Measurements from ENCODE around the gene USP54. TPM values are rescaled to one million over a fixed set of nuclear protein-coding genes. Genes with fewer than 3 reads are reported as not detected.

USP54 gene
- total and polyA plus RNA-seq, 9 of the 15 experiments (the other 6 are each of a cell fraction or from before 2014, with no cell fraction given) = 3.8 to 40.1 (median 16.9) TPM

DNA sequence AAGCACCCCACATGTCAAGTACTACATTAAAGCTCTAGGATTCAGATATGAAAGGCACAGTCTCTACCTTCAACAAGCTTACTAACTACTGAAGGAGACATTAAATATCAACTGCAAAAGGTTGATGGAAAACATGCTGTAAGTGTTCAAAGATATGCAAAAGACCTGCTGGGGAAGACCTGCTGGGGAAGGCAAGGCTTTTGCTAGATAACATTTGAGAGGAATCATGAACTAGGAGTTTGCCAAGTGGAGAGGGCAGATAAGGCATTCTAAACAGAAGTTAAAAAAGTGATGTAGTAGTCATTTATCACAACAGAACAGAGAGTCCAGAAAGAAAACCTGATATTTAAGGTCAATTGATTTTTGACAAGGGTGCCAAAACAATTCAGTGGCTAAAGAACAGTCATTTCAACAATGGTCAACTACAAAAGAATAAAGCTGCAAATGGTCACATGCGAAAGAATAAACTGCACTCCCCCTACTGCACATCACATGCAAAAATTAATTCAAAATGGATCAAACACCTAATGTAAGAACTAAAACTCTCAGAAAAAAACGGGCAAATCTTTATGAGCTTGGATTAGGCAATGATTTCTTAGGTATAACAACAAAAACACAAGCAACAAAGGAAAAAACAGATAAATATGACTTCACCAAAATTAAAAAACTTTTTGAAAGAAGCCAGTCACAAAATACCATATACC, 134.8 kb downstream of the USP54 start (continued):
- TF ChIP-seq, protein P1, sequence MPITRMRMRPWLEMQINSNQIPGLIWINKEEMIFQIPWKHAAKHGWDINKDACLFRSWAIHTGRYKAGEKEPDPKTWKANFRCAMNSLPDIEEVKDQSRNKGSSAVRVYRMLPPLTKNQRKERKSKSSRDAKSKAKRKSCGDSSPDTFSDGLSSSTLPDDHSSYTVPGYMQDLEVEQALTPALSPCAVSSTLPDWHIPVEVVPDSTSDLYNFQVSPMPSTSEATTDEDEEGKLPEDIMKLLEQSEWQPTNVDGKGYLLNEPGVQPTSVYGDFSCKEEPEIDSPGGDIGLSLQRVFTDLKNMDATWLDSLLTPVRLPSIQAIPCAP (CRISPR knock-in tag; IDR thresholded peaks at IDR 0.05; ENCODE audit: borderline replicate concordance) = no peak
- TF ChIP-seq NR3C1 (CRISPR knock-in tag; IDR thresholded peaks at IDR 0.05) (no peak), RHOXF2B (CRISPR knock-in tag; conservative IDR thresholded peaks at IDR 0.05) (0 out of 2 replicates have a peak, but pooled peaks have one; percentile 44), NCOA2 (IDR thresholded peaks at IDR 0.05; ENCODE audit: partially characterized antibody in 2 of 2) (peak; percentile 87 to 91), PURB (CRISPR knock-in tag; IDR thresholded peaks at IDR 0.05; ENCODE audit: low read depth) (no peak), ZNF586 (CRISPR knock-in tag; conservative IDR thresholded peaks at IDR 0.05) (no peak), ZNF384 (IDR thresholded peaks at IDR 0.05; ENCODE audit: low read depth, low read length) (peak; percentile 90), ZNF347 (CRISPR knock-in tag; IDR thresholded peaks at IDR 0.05; ENCODE audit: low read depth) (no peak), PHB (CRISPR knock-in tag; IDR thresholded peaks at IDR 0.05) (0 out of 2 replicates have a peak, but pooled peaks have one; percentile 35), FOXJ3 (CRISPR knock-in tag; IDR thresholded peaks at IDR 0.05) (no peak), SRSF1 (IDR thresholded peaks at IDR 0.05; ENCODE audit: low read depth, low read length) (no peak), ILK (tag; IDR thresholded peaks at IDR 0.05; ENCODE audit: borderline replicate concordance, low read depth) (no peak), PYGO2 (tag; IDR thresholded peaks at IDR 0.05) (peak; percentile 67)
- TF ChIP-seq, protein P2, sequence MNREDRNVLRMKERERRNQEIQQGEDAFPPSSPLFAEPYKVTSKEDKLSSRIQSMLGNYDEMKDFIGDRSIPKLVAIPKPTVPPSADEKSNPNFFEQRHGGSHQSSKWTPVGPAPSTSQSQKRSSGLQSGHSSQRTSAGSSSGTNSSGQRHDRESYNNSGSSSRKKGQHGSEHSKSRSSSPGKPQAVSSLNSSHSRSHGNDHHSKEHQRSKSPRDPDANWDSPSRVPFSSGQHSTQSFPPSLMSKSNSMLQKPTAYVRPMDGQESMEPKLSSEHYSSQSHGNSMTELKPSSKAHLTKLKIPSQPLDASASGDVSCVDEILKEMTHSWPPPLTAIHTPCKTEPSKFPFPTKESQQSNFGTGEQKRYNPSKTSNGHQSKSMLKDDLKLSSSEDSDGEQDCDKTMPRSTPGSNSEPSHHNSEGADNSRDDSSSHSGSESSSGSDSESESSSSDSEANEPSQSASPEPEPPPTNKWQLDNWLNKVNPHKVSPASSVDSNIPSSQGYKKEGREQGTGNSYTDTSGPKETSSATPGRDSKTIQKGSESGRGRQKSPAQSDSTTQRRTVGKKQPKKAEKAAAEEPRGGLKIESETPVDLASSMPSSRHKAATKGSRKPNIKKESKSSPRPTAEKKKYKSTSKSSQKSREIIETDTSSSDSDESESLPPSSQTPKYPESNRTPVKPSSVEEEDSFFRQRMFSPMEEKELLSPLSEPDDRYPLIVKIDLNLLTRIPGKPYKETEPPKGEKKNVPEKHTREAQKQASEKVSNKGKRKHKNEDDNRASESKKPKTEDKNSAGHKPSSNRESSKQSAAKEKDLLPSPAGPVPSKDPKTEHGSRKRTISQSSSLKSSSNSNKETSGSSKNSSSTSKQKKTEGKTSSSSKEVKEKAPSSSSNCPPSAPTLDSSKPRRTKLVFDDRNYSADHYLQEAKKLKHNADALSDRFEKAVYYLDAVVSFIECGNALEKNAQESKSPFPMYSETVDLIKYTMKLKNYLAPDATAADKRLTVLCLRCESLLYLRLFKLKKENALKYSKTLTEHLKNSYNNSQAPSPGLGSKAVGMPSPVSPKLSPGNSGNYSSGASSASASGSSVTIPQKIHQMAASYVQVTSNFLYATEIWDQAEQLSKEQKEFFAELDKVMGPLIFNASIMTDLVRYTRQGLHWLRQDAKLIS (CRISPR knock-in tag; IDR thresholded peaks at IDR 0.05) = peak; percentile 45; the same call in 1 of the 2 replicates
- TF ChIP-seq, protein P3, sequence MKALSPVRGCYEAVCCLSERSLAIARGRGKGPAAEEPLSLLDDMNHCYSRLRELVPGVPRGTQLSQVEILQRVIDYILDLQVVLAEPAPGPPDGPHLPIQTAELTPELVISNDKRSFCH (CRISPR knock-in tag; IDR thresholded peaks at IDR 0.05) = no peak
- TF ChIP-seq, protein P3 (tag; IDR thresholded peaks at IDR 0.05) = peak; percentile 95
- TF ChIP-seq, protein P4, sequence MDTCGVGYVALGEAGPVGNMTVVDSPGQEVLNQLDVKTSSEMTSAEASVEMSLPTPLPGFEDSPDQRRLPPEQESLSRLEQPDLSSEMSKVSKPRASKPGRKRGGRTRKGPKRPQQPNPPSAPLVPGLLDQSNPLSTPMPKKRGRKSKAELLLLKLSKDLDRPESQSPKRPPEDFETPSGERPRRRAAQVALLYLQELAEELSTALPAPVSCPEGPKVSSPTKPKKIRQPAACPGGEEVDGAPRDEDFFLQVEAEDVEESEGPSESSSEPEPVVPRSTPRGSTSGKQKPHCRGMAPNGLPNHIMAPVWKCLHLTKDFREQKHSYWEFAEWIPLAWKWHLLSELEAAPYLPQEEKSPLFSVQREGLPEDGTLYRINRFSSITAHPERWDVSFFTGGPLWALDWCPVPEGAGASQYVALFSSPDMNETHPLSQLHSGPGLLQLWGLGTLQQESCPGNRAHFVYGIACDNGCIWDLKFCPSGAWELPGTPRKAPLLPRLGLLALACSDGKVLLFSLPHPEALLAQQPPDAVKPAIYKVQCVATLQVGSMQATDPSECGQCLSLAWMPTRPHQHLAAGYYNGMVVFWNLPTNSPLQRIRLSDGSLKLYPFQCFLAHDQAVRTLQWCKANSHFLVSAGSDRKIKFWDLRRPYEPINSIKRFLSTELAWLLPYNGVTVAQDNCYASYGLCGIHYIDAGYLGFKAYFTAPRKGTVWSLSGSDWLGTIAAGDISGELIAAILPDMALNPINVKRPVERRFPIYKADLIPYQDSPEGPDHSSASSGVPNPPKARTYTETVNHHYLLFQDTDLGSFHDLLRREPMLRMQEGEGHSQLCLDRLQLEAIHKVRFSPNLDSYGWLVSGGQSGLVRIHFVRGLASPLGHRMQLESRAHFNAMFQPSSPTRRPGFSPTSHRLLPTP (IDR thresholded peaks at IDR 0.05; ENCODE audit: borderline replicate concordance, extremely low read depth, insufficient read length) = no peak
- TF ChIP-seq, protein P5, sequence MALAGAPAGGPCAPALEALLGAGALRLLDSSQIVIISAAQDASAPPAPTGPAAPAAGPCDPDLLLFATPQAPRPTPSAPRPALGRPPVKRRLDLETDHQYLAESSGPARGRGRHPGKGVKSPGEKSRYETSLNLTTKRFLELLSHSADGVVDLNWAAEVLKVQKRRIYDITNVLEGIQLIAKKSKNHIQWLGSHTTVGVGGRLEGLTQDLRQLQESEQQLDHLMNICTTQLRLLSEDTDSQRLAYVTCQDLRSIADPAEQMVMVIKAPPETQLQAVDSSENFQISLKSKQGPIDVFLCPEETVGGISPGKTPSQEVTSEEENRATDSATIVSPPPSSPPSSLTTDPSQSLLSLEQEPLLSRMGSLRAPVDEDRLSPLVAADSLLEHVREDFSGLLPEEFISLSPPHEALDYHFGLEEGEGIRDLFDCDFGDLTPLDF (CRISPR knock-in tag; IDR thresholded peaks at IDR 0.05) = no peak

All from K562 (cell line).